DMS53 treated with DMSO at 0.1 percent for 48 hours (cell line): ENCODE data around the gene VGLL2.

Experiments used
- DNase-seq: peaks from one replicate; lab custom pipeline; 2025; ENCODE audit not compliant: unreplicated experiment; lab: John Stamatoyannopoulos, UW

VGLL2 gene

GRCh38 chr6:117268924-117269323, 3.6 kb downstream of the VGLL2 start:
- no peak for DNase-seq

DNA sequence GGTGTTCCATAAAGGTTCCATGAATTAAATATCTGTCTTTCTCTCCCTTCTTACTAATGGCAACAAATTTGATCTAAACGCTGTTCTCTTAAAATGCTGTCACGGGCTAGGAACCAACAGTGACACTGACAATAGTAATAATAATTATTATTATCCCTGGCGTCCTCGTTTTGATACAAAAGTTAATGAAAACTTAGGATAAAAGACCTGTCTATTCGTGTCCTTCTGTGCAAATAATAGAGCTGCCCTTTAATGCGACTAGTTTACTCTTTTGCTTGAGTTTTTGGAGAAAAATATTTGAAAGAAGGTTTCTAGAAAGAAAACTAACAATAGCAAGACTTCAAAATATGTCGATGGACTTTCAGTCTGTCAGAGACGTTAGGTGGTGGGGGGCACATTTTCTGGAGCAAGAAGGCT, 4.3 kb downstream of the VGLL2 start:
- DNase-seq: no peak

- DNase-seq: peak; percentile 7
These were observed 4.9 kb downstream of the VGLL2 start for GRCh38 chr6:117270055-117270842.

- DNase-seq: no peak
These were observed 5.6 kb downstream of the VGLL2 start for GRCh38 chr6:117270843-117271507.

DNA sequence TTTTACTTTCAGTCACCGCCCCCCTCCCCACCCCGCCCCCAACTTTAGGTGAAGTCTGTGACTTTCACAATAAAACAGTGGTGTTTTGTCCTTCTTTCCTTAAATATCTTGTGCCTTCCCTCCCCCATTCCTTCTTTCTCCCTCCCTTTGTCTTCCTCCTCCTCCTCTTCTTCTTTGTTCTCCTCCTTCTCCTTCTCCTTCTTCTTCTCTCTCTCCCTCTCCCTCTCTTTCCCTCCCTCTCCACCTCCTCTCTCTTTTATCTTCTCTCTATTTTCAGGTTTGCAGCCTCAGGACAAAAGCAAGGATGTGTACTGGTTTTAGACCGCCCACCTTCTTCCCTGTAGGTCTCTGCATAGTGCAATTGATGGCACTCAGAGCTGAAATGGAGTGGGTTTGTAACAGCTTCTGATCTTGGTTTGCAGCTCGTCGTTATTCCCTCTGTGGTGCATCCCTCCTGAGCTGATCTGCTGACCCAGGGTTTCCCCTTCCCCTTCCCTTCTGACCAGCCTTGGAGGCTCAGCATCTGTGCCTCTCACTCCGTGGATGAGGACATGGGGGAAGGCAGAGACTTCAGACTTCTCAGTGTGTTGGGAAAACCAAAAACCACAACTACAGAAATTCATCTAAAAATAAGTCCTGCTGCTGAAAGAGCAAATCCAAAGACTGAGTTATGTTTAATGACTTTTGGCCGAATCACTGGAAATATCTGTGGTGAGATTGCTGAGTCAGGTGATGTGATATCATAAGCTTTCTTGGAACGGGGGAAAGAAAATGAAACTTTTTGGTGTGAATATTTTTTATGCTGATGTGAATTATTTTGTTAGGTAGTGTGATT, 6.9 kb downstream of the VGLL2 start:
- DNase-seq: no peak

GRCh38 chr6:117272891-117273290, 7.5 kb downstream of the VGLL2 start:
- DNase-seq: no peak

GRCh38 chr6:117275205-117275604, 9.8 kb downstream of the VGLL2 start:
- DNase-seq: no peak

GRCh38 chr6:117275711-117276110, 10.4 kb downstream of the VGLL2 start:
- no peak for DNase-seq

- no peak for DNase-seq
These were observed 11.5 kb downstream of the VGLL2 start for GRCh38 chr6:117276778-117277316.

DNA sequence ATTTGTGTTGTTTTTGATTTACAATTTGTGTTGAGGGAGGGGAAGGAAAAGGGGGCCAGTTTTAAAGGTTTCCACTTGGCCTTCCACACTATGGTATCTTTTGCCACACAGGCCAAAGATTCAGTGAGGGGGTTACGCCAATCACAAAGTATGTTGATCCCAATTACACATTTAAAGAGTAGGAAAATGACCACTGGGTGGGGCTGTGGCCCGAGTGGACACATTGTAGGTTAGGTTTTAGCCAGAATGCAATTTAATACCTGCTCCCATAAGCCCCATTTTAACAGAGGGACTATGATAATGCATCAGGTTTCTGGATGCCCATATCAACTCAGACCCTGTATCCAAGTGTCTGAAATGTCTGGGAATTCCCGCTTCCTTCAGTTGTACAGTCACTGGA, 15.6 kb downstream of the VGLL2 start:
- DNase-seq: no peak

- DNase-seq: no peak
These were observed 22.8 kb downstream of the VGLL2 start for GRCh38 chr6:117288083-117288715.

DNA sequence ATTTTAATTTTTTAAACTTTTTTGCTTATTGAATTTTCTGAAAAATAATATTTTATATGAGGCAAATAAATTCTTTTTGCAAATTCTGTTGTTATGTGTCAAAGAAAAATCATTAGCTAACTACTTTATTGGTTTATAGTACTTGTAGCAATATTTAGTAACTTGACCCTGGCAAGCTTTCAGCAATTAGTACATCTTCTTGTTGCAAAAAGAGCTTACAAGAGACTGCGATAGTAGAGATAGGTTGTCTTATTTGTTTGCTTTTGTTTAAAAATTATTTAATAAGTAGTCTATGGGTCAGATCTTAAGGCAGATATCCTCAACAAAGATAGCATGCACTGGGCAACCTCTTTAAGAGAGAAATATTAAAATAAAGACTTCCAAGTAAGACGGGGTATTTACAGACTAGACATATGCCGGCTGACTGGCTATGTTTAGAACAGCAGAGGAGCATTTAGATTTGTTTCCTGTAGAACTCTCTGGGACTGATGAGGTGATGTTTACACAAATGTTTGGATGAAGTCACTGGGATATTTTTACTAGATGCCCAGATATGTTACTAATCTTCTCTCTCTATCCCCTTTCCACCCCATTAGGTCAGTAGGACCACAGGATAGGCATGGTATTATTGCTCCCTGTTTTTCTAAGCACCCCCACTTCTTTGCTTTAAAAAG, 25.0 kb downstream of the VGLL2 start:
- DNase-seq: no peak

GRCh38 chr6:117298941-117299340, 33.6 kb downstream of the VGLL2 start:
- no peak for DNase-seq

DNA sequence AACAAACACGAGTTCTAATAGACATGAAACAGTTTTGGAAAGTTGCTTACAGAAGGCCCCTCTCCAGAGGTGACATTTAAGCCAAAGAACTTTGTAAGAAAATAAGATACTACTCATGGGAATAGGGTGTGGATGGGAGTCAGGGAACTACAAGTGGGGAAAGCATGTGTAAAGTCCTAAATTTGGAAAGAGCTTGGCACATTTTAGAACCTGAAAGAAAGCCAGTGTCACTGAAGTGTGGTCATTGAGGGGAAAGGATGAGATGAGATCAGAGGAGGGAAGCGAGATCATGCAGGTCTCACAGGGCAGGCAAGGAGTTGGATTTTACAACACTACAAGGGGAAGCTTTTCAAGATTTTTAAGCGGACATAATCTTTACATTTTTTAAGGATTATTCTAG, 38.0 kb downstream of the VGLL2 start:
- no peak for DNase-seq

DNA sequence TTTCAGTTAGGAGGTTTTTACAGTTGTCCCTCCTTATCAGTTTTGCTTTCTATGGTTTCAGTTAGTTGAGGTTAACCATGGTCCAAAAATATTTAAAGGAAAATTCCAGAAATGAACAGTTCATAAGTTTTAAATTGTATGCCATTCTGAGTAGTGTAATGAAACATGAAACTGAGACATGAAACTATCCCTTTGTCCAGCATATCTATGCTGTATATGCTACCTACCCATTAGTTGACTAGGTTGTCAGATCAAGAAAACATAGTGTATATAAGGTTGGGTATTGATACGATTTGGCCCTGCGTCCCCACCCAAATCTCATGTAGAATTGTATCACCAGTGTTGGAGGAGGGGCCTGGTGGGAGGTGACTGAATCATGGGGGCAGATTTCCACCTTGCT, 39.1 kb downstream of the VGLL2 start:
- no peak for DNase-seq

DNA sequence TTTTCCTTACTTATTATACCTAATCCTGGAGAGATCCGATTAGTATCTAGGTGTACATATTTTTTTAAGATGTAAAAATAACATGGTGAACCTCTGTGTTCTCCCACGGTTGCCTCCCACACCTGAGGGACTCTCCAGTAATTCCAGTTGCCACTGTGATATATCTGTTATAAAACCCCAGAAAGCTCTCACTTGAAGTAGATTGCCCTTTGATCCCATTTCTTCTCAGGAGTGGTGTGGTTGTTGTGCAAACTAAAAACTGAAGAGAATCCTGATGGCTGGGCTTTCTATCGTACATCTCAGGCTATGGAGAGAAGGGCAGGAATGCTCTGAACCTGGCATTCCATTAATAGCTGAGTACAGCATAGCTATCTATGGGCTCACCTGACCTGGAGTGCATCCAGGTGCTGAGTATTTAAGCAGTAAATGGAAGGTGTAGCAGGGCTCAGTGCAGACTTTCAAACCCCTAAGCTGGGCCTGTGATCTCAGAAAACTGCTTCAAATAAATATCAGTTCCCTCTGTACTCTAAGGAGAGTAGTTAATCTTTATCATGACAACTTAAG, 41.0 kb downstream of the VGLL2 start:
- no peak for DNase-seq

- DNase-seq: no peak
These were observed 42.3 kb downstream of the VGLL2 start for GRCh38 chr6:117307655-117308054.

GRCh38 chr6:117309069-117309468, 43.7 kb downstream of the VGLL2 start:
- no peak for DNase-seq

DNA sequence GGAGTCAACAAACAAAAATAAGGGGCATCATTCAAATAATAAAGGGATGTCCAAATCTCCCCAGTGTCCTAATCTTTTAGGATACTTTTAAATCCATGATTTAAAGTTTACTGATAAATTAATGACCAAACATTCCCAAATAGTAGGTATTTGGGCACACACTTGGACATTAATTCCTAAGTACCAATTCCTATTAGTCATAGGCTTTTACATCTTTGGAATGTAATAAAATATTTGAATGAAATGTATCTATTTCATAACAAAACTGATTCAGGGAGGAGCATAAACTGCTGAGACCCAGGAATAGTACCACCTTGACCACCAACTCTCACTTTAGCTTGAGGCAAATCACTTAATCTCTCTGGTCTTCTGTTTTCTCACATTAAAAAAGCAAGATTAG, 44.3 kb downstream of the VGLL2 start:
- DNase-seq: no peak

- DNase-seq: no peak
These were observed 46.0 kb downstream of the VGLL2 start for GRCh38 chr6:117311310-117311709.
